GM15510 (cell line): ENCODE results near the gene RTKN.

Experiments
- POLR2A ChIP-seq: IDR thresholded peaks from 3 replicates; pipeline ENCODE4 v1.6.1; 2011; ENCODE audit warnings: borderline replicate concordance; ENCODE audit not compliant: insufficient read length; ENCODE audit errors: extremely low read depth

RTKN gene

GRCh38 chr2:74426181-74426758 is 15.5 kb downstream of the RTKN start:
- no peak for TF ChIP-seq POLR2A

- TF ChIP-seq POLR2A: no peak
Observed at GRCh38 chr2:74425523-74425922, 16.2 kb downstream of the RTKN start.

GRCh38 chr2:74424995-74425406 is 16.7 kb downstream of the RTKN start:
- TF ChIP-seq POLR2A: no peak

GRCh38 chr2:74424139-74424992 is 17.4 kb downstream of the RTKN start:
- TF ChIP-seq POLR2A: no peak

- TF ChIP-seq POLR2A: no peak
Observed at GRCh38 chr2:74423231-74424095, 18.3 kb downstream of the RTKN start.

GRCh38 chr2:74421221-74421870 is 20.4 kb downstream of the RTKN start, which contains the start of the genes C2orf81 and WDR54:
Gene C2orf81, minus strand, starts transcription at chr2:74421619. Its CDS starts 59 bp downstream, at chr2:74421560.
Gene WDR54, plus strand, starts transcription at chr2:74421730. Its CDS starts 424 bp downstream, at chr2:74422154.
- TF ChIP-seq POLR2A: peak; percentile 91

GRCh38 chr2:74420006-74420405 is 21.7 kb downstream of the RTKN start:
- TF ChIP-seq POLR2A: no peak

GRCh38 chr2:74419345-74419744 is 22.4 kb downstream of the RTKN start:
- no peak for TF ChIP-seq POLR2A

- no peak for TF ChIP-seq POLR2A
Observed at GRCh38 chr2:74418312-74418711, 23.4 kb downstream of the RTKN start.

- TF ChIP-seq POLR2A: no peak
Observed at GRCh38 chr2:74417763-74418162, 24.0 kb downstream of the RTKN start.

GRCh38 chr2:74417197-74417596 is 24.5 kb downstream of the RTKN start:
- TF ChIP-seq POLR2A: no peak

- TF ChIP-seq POLR2A: no peak
Observed at GRCh38 chr2:74416778-74417177, 25.0 kb downstream of the RTKN start.

- no peak for TF ChIP-seq POLR2A
Observed at GRCh38 chr2:74415762-74416395, 25.9 kb downstream of the RTKN start.
